DOHH2 (cell line): ENCODE data around the gene KRT82.

Experiments
- H3F3A ChIP-seq: fragments of 200-600 bp; sonication (generic), shearing (Covaris generic); 2 replicates; pipeline ENCODE4 v1.6.0; 2016; ENCODE audit warnings: antibody characterized with exemption, mild to moderate bottlenecking; ENCODE audit not compliant: control insufficient read depth, insufficient read depth
- H3K27ac ChIP-seq: fragments of 200-600 bp; sonication (generic); 2 replicates; pipeline ENCODE4 v1.5.1; 2014; ENCODE audit warnings: low read depth, mild to moderate bottlenecking, low read length, moderate library complexity
- H3K27me3 ChIP-seq: fragments of 200-600 bp; sonication (generic); 2 replicates; pipeline ENCODE4 v1.6.1; 2014; ENCODE audit warnings: mild to moderate bottlenecking, low read length, mixed read lengths; ENCODE audit not compliant: control insufficient read depth
- H3K36me3 ChIP-seq: fragments of 200-600 bp; sonication (generic); 2 replicates; pipeline ENCODE4 v1.6.1; 2014; ENCODE audit warnings: mild to moderate bottlenecking, low read length, moderate library complexity, mixed read lengths; ENCODE audit not compliant: control insufficient read depth
- H3K4me1 ChIP-seq: fragments of 200-600 bp; sonication (generic); 2 replicates; pipeline ENCODE4 v1.6.1; 2014; ENCODE audit warnings: mild to moderate bottlenecking, low read length, mixed read lengths; ENCODE audit not compliant: control insufficient read depth
- H3K4me2 ChIP-seq: fragments of 200-600 bp; sonication (generic); 2 replicates; pipeline ENCODE4 v1.6.0; 2014; ENCODE audit warnings: mild to moderate bottlenecking, low read length, moderate library complexity
- H3K4me3 ChIP-seq: fragments of 200-600 bp; sonication (generic); 2 replicates; pipeline ENCODE4 v1.5.1; 2014; ENCODE audit warnings: mild to moderate bottlenecking, low read length, mixed read lengths
- H3K79me2 ChIP-seq: fragments of 200-600 bp; sonication (generic); 2 replicates; pipeline ENCODE4 v1.6.1; 2014; ENCODE audit warnings: mild to moderate bottlenecking, low read length, mixed read lengths; ENCODE audit not compliant: control insufficient read depth
- H3K9me2 ChIP-seq: fragments of 200-600 bp; sonication (generic); replicated peaks from 2 replicates; pipeline ENCODE4 v1.6.1; 2014; ENCODE audit warnings: mild to moderate bottlenecking, low read length, mixed read lengths; ENCODE audit not compliant: control insufficient read depth
- H3K9me3 ChIP-seq: fragments of 200-600 bp; sonication (generic); 2 replicates; pipeline ENCODE4 v1.6.1; 2014; ENCODE audit warnings: antibody characterized with exemption, low read length, mixed read lengths; ENCODE audit not compliant: control insufficient read depth, insufficient read depth
- H4K20me1 ChIP-seq: fragments of 200-600 bp; sonication (generic); 2 replicates; pipeline ENCODE4 v1.6.0; 2014; ENCODE audit warnings: low read depth, mild to moderate bottlenecking, antibody characterized with exemption, low read length, moderate library complexity; ENCODE audit not compliant: control insufficient read depth, insufficient read depth
- CTCF ChIP-seq: fragments of 200-600 bp; sonication (generic); IDR thresholded peaks from one replicate; pipeline ENCODE4 v1.5.1; 2014; ENCODE audit warnings: antibody characterized with exemption, mild to moderate bottlenecking, low read depth, low read length; ENCODE audit not compliant: poor library complexity, severe bottlenecking
- EZH2phosphoT487 ChIP-seq: fragments of 200-600 bp; sonication (generic); IDR thresholded peaks from 2 replicates; pipeline ENCODE4 v1.6.1; 2017; ENCODE audit warnings: borderline replicate concordance, mild to moderate bottlenecking, antibody characterized with exemption, low read length, moderate library complexity, mixed read lengths

Gene KRT82

GRCh38 chr12:52369809-52370208 is 36.3 kb downstream of the KRT82 start:
- no peaks in the 10 kb centered on the region for H3K36me3 ChIP-seq
- no peak overlapping the region for H3K4me3 ChIP-seq
- H3K9me2 ChIP-seq, result no peaks in the 10 kb centered on the region
- H3K79me2 ChIP-seq, result no peaks in the 10 kb centered on the region
- H3K27me3 ChIP-seq, result peaks cover 7% of the 10 kb centered on the region
- no peaks in the 10 kb centered on the region for H3K9me3 ChIP-seq
- H3F3A ChIP-seq, result no peaks in the 10 kb centered on the region
- no peaks in the 10 kb centered on the region for H3K4me1 ChIP-seq
- no peak overlapping the region for H3K27ac ChIP-seq
- TF ChIP-seq EZH2phosphoT487 (no peak), CTCF (no peak)
- H4K20me1 ChIP-seq, result no peaks in the 10 kb centered on the region
- H3K4me2 ChIP-seq, result no peak overlapping the region

DNA sequence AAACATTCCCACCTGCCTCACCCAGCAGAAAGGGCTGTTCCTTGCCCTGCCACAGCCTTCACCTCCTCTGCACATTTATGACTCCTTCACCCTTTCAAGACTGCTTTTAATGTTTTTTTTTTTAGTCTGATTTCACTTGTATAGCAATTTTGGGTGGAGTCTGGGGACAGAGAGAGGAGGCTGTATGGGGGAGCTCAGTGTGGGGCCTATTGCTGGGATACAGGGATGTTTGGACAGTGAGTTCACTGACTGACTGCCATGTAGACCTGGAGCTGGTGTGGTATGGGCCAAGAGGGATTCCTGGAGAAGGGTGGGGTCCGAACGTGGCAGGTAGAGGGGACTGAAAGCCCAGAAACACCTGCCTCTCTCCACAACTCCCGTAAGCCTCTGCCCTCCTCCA is 36.9 kb downstream of the KRT82 start:
- H3K27me3 ChIP-seq, result peaks cover 7% of the 10 kb centered on the region
- H3K36me3 ChIP-seq, result no peaks in the 10 kb centered on the region
- no peaks in the 10 kb centered on the region for H3K9me3 ChIP-seq
- no peak overlapping the region for H3K4me2 ChIP-seq
- H4K20me1 ChIP-seq, result no peaks in the 10 kb centered on the region
- H3K79me2 ChIP-seq, result no peaks in the 10 kb centered on the region
- H3F3A ChIP-seq, result no peaks in the 10 kb centered on the region
- no peaks in the 10 kb centered on the region for H3K4me1 ChIP-seq
- no peak overlapping the region for H3K27ac ChIP-seq
- H3K4me3 ChIP-seq, result no peak overlapping the region
- no peak for TF ChIP-seq CTCF
- TF ChIP-seq EZH2phosphoT487, result no peak
- H3K9me2 ChIP-seq, result no peaks in the 10 kb centered on the region

DNA sequence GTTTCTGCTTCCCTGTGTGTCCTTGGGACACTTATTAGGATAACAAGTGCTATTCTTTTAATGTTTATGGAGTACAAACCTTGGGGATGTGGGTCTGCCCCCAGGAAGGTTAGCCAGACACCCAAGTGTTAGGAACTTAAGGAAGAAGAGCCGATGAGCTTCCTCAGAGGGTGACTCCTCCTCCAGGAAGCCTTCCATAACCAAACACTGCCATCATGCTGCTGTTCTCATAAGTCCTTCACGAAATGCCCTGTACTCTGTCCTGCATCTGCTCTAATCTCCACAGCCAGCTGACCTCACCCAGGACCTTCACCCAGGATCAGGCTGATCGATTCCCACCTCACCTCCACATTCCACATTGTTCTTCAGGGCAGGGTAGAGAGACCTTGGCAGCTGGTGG is 37.6 kb downstream of the KRT82 start:
- no peaks in the 10 kb centered on the region for H3K36me3 ChIP-seq
- H3K79me2 ChIP-seq, result no peaks in the 10 kb centered on the region
- no peaks in the 10 kb centered on the region for H3K9me2 ChIP-seq
- no peaks in the 10 kb centered on the region for H3K4me1 ChIP-seq
- peaks cover 7% of the 10 kb centered on the region for H3K27me3 ChIP-seq
- H3F3A ChIP-seq, result no peaks in the 10 kb centered on the region
- no peak overlapping the region for H3K4me3 ChIP-seq
- no peaks in the 10 kb centered on the region for H3K9me3 ChIP-seq
- no peak for TF ChIP-seq CTCF
- no peak for TF ChIP-seq EZH2phosphoT487
- H3K27ac ChIP-seq, result no peak overlapping the region
- no peaks in the 10 kb centered on the region for H4K20me1 ChIP-seq
- no peak overlapping the region for H3K4me2 ChIP-seq

GRCh38 chr12:52367876-52368275 is 38.3 kb downstream of the KRT82 start:
- H3K4me2 ChIP-seq, result no peak overlapping the region
- H3K9me2 ChIP-seq, result no peaks in the 10 kb centered on the region
- no peaks in the 10 kb centered on the region for H3K79me2 ChIP-seq
- H3F3A ChIP-seq, result no peaks in the 10 kb centered on the region
- no peak overlapping the region for H3K4me3 ChIP-seq
- H3K27me3 ChIP-seq, result peaks cover 7% of the 10 kb centered on the region
- H3K27ac ChIP-seq, result no peak overlapping the region
- TF ChIP-seq CTCF (no peak), EZH2phosphoT487 (no peak)
- H3K9me3 ChIP-seq, result no peaks in the 10 kb centered on the region
- no peaks in the 10 kb centered on the region for H4K20me1 ChIP-seq
- H3K36me3 ChIP-seq, result no peaks in the 10 kb centered on the region
- H3K4me1 ChIP-seq, result no peaks in the 10 kb centered on the region
